GM23338 (cell line): ENCODE data around the gene AZGP1. TPM values are rescaled to one million over a fixed set of nuclear protein-coding genes. Genes with fewer than 3 reads are reported as not detected.

ENCODE experiments used
- ATAC-seq: fragments of 200-7000 bp; cut with Tn5 transposase; 3 replicates; pipeline ENCODE4 v1.9.1; 2020
- DNase-seq: peaks from one replicate; pipeline ENCODE4 v3.0.0-alpha.2; 2015; ENCODE audit warnings: low spot score
- H2AFZ ChIP-seq: fragments of 200-600 bp; sonication (generic); 2 replicates; pipeline ENCODE4 v1.8.0; 2016; ENCODE audit warnings: antibody characterized with exemption, mild to moderate bottlenecking, moderate library complexity
- H3F3A ChIP-seq: fragments of 200-600 bp; sonication (generic); replicated peaks from 2 replicates; pipeline ENCODE4 v1.8.0; 2017; ENCODE audit warnings: antibody characterized with exemption, mixed run types, low read depth
- H3K27ac ChIP-seq: fragments of 200-600 bp; sonication (generic); 2 replicates; pipeline ENCODE4 v1.6.1; 2016; ENCODE audit warnings: low read depth
- H3K27me3 ChIP-seq: fragments of 200-600 bp; sonication (generic); 2 replicates; pipeline ENCODE4 v1.8.0; 2016; ENCODE audit warnings: mild to moderate bottlenecking, mixed run types, moderate library complexity; ENCODE audit not compliant: insufficient read depth
- H3K36me3 ChIP-seq: fragments of 200-600 bp; sonication (generic); 2 replicates; pipeline ENCODE4 v1.8.0; 2016; ENCODE audit warnings: mild to moderate bottlenecking; ENCODE audit not compliant: insufficient read depth
- H3K4me1 ChIP-seq: fragments of 200-600 bp; sonication (generic); 2 replicates; pipeline ENCODE4 v1.8.0; 2016; ENCODE audit warnings: mild to moderate bottlenecking, moderate library complexity; ENCODE audit not compliant: insufficient read depth
- H3K4me2 ChIP-seq: fragments of 200-600 bp; sonication (generic); 2 replicates; pipeline ENCODE4 v1.7.1; 2017; ENCODE audit warnings: mixed run types
- H3K4me3 ChIP-seq: fragments of 200-600 bp; sonication (generic); 2 replicates; pipeline ENCODE4 v1.6.1; 2016; ENCODE audit warnings: mixed run types
- H3K79me2 ChIP-seq: fragments of 200-600 bp; sonication (generic); replicated peaks from 2 replicates; pipeline ENCODE4 v1.8.0; 2017; ENCODE audit warnings: mild to moderate bottlenecking; ENCODE audit not compliant: insufficient read depth
- H3K9me2 ChIP-seq: fragments of 200-600 bp; sonication (generic); 2 replicates; pipeline ENCODE4 v1.8.0; 2017; ENCODE audit not compliant: insufficient read depth
- H4K20me1 ChIP-seq: fragments of 200-600 bp; sonication (generic); replicated peaks from 2 replicates; pipeline ENCODE4 v1.8.0; 2017; ENCODE audit warnings: mild to moderate bottlenecking; ENCODE audit not compliant: insufficient read depth
- H3K27ac Mint-ChIP-seq: 2 replicates; pipeline ENCODE4 v1.8.0; 2020; ENCODE audit warnings: inconsistent platforms, mild to moderate bottlenecking, moderate library complexity, mixed read lengths
- H3K27me3 Mint-ChIP-seq: 3 replicates; pipeline ENCODE4 v1.8.0; 2022; ENCODE audit warnings: low read depth, mild to moderate bottlenecking, moderate library complexity, mixed read lengths, inconsistent platforms; ENCODE audit not compliant: insufficient read depth, poor library complexity
- H3K36me3 Mint-ChIP-seq: 3 replicates; pipeline ENCODE4 v1.8.0; 2021; ENCODE audit warnings: low read depth, mild to moderate bottlenecking, inconsistent platforms, moderate library complexity, mixed read lengths
- H3K4me1 Mint-ChIP-seq: 3 replicates; pipeline ENCODE4 v1.8.0; 2020; ENCODE audit warnings: mild to moderate bottlenecking, inconsistent platforms, mixed read lengths
- H3K4me3 Mint-ChIP-seq: 3 replicates; pipeline ENCODE4 v1.8.0; 2021; ENCODE audit warnings: moderate library complexity, mild to moderate bottlenecking, inconsistent platforms, mixed read lengths
- H3K9me3 Mint-ChIP-seq: 3 replicates; pipeline ENCODE4 v1.8.0; 2020; ENCODE audit warnings: moderate library complexity, mild to moderate bottlenecking, inconsistent platforms, mixed read lengths
- CREB1 ChIP-seq: fragments of 250-450 bp; sonication (Bioruptor Pico); IDR thresholded peaks from 2 replicates; pipeline ENCODE4 v1.5.0; 2020; ENCODE audit warnings: low read depth, mild to moderate bottlenecking, moderate library complexity
- CTCF ChIP-seq, 2 experiments: fragments of 200-600 bp in 1 of 2; sonication (generic) in 1 of 2; conservative IDR thresholded peaks; 2 replicates each; pipeline versions ENCODE4 v1.5.1 to v1.6.1; 2016 to 2017; ENCODE audit warnings: antibody characterized with exemption in 2 of 2, low read depth in 2 of 2, mild to moderate bottlenecking in 2 of 2, moderate library complexity in 1 of 2
- ETS1 ChIP-seq: IDR thresholded peaks from 2 replicates; pipeline ENCODE4 v1.6.1; 2016; ENCODE audit warnings: antibody characterized with exemption
- EZH2phosphoT487 ChIP-seq: fragments of 200-600 bp; sonication (generic); IDR thresholded peaks from one replicate; pipeline ENCODE4 v1.8.1; 2018; ENCODE audit warnings: antibody characterized with exemption; ENCODE audit not compliant: unreplicated experiment
- STAT1 ChIP-seq: IDR thresholded peaks from one replicate; pipeline ENCODE4 v1.6.1; 2016; ENCODE audit warnings: antibody characterized with exemption; ENCODE audit not compliant: unreplicated experiment
- ZNF462 ChIP-seq: fragments of 250-450 bp; sonication (Bioruptor Pico); IDR thresholded peaks from 2 replicates; pipeline ENCODE4 v1.5.0; 2020; ENCODE audit warnings: mild to moderate bottlenecking, moderate library complexity
- long read RNA-seq: library from polyadenylated mRNA; unstranded; transcript quantifications from one replicate; pipeline ENCODE4 v2.0.0, GENCODE V29; 2020; ENCODE audit not compliant: unreplicated experiment
- polyA plus RNA-seq: library from polyadenylated mRNA; unstranded; fragments of >200 nt; fragmentation: Nextera tagmentation; extraction: Ambion mirVana; gene quantifications from 2 replicates; pipeline ENCODE4 v1.2.1, GENCODE V29; 2016
- total RNA-seq: library from RNA; depleted of rRNA; stranded (reverse); fragments of >200 nt; shearing (Covaris generic); gene quantifications from 2 replicates; pipeline ENCODE4 v1.2.3, GENCODE V29; 2014; rRNA removed

The AZGP1 gene
- total RNA-seq (0.17 TPM in 1 of 2 replicates, not detected in the other), polyA plus RNA-seq (1.3 TPM in 1 of 2 replicates, not detected in the other)
- long read RNA-seq, result 0 reads

GRCh38 chr7:99975782-99976521 is at the start of gene AZGP1:
Gene AZGP1 (minus strand): TSS chr7:99976031. CDS start chr7:99976020, 11 bp downstream.
- Histone ChIP-seq H3K36me3 (no peaks in the 10 kb centered on the region), H3K4me3 (no peak within 1 kb of the TSS), H3K27ac (no peak within 1 kb of the TSS), H3K79me2 (no peaks in the 10 kb centered on the region), H3K27me3 (no peaks in the 10 kb centered on the region), H4K20me1 (no peaks in the 10 kb centered on the region), H3K4me2 (no peak within 1 kb of the TSS), H2AFZ (no peak within 1 kb of the TSS), H3F3A (no peaks in the 10 kb centered on the region), H3K9me2 (peaks cover 6% of the 10 kb centered on the region; the same call in 1 of the 2 replicates), H3K4me1 (peaks cover 3% of the 10 kb centered on the region; the same call in 1 of the 2 replicates)
- TF ChIP-seq CREB1, result no peak
- no peak for TF ChIP-seq EZH2phosphoT487
- no peak for TF ChIP-seq ZNF462 (CRISPR knock-in tag)
- no peak for TF ChIP-seq STAT1
- TF ChIP-seq CTCF (conservative IDR thresholded peaks at IDR 0.05; ENCODE audit: low read depth in 2 of 2), result no peak
- TF ChIP-seq ETS1, result no peak
- Mint-ChIP-seq H3K36me3 (no peaks in the 10 kb centered on the region; the same call in 2 of the 3 replicates), H3K27me3 (peaks cover 5% of the 10 kb centered on the region), H3K27ac (no peak within 1 kb of the TSS), H3K4me3 (no peak within 1 kb of the TSS), H3K4me1 (peaks cover 17% of the 10 kb centered on the region), H3K9me3 (no peaks in the 10 kb centered on the region)
- DNase-seq (no peak), ATAC-seq (no peak)
